IPS DF 19.7 (cell line): ENCODE measurements around the gene CPNE7.

Source experiments
- DNase-seq: peaks from one replicate; pipeline ENCODE4 v3.0.0-alpha.2; 2013; ENCODE audit warnings: low read depth, low spot score

CPNE7 gene

DNA sequence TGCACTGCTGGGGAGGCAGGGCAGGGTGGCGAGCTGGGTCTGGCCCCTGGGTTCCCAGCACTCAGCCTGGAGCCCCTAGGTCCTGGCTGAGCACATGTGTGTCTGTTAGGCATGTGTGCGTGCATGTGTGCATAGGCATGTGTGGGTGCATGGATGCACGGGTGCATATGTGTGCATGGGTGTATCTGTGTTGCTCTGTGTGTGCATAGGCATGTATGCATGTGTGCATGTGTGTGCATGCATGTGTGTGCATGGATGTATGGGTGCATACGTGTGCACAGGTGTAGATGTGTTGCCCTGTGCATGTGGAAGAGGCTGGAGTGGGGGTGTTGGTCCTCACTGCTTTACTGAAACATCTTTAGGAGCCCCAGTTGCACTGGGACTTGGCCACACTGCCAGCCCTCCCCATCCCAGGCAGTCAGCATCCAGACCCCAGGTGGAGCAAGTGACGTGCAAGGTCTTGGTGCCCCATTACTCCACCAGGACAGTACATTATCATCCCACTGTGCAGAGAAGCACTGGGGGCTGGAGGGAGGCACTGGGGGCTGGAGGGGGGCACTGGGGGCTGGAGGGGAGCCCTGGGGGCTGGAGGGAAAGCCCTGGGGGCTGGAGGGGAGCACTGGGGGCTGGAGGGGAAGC lies 27.5 kb downstream of the CPNE7 start:
- DNase-seq: no peak

DNA sequence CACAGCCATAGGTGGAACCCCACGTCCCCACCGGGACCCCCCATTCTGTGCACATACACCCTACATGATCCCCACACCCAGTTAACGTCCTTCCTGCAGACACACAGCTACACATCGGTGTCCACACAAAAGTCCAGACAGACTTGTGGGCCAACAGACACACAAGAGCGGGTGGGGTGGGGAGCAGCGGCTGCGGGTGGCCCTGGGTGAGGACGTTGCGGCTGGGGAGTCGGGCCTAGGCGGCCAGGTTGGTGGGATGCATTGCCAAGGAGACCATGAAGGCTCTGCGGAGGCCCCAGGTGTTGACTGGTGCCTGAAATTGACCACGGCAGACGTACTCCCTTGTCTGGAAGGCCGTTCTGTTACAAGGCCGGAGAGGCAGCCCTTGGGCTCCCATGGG lies 29.2 kb downstream of the CPNE7 start:
- no peak for DNase-seq

GRCh38 chr16:89605186-89605970 lies 29.8 kb downstream of the CPNE7 start:
- DNase-seq: no peak

- no peak for DNase-seq
These were observed 30.4 kb downstream of the CPNE7 start for GRCh38 chr16:89606006-89606405.

GRCh38 chr16:89607453-89607852 lies 31.9 kb downstream of the CPNE7 start:
- no peak for DNase-seq

DNA sequence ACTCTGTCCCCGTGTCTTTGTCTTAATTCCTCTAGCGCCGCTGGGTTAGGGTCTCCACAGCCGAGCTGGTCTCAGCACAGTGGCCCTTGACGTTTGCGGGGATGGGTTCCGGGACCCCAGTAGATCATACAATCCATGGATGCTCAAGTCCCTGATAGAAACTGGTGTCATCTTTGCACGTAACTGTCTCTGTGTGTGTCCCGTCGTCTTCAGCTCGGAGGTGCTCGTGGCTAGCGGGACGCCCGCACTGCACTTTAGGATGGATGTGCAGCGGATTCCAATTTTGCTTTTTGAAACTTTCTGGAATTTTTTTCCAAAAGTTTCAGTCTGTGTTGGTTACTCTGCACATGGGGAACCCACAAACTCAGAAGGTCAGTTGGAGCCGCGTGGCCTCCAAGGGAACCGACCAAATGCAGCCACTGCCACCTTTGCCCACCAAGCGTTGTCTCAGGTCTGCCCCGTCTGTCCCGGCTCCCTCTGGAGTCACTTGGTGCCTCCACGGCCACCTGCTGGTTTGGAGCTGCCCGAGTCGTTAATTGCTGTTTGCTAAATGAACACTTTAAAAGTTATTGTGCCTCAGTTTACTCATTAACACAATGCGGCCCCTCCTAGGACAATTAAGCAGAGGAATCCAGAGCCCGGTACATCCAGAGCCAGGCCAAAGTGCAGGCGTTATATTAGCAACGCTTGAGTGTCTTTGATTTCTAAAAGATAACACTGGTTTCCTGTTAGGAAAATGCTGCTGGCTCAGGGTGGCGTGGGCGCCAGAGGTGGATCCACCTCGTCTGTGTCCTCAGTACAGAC lies 32.6 kb downstream of the CPNE7 start:
- no peak for DNase-seq

DNA sequence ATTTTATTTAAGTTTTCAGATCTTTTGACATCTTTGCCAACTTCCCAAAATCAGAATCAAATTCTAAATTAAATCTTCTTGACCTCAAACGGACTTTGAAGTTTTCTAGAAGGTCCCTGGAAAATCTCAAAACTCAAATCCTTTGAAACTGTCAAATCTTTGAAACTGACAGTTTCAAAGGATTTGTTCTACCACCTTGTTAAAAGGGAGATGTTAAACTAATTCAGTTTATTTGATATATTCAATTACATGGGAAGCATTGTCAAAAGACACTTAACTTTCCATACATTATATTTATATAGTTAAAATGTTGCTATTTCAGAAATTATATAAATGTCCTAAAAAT lies 34.5 kb downstream of the CPNE7 start:
- no peak for DNase-seq

DNA sequence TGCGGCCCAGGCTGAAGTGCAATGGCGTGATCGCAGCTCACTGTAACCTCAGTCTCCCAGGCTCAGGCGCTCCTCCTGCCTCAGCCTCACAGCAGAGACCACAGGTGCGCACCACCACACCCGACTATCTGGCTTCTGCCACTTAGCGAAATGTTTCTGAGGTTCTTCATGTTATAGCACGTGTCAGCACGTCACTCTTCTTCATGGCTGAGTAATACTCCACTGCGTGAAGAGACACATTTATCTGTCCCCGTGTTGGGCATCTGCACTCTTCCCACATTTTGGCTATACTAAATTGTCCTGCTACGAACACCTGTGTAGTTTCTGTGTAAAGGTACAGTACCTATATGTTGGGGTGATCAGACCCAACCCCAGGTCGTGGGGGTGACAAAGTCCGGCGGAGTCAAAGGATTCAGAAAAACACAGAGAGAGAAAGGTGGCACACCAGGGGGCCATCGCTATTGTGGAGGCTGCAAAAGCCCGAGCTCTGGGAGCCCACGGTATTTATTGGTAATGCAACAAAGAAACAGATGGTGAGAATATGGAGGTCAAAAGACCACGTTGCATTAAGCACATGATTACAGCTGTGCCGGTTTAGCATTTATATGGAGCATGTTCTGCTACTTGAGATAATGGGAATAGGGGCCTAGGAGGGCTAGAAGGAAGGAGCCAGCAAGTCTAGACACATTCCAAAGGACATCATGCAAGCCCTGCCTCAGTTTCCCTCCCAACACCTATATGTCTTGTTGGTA lies 37.0 kb downstream of the CPNE7 start:
- no peak for DNase-seq

- DNase-seq: no peak
These were observed 37.8 kb downstream of the CPNE7 start, which contains the start of gene DPEP1 for GRCh38 chr16:89613231-89613953. Gene DPEP1 (plus strand): TSS chr16:89613642. CDS start chr16:89630411, 16,769 bp downstream.

- DNase-seq: no peak
These were observed 38.4 kb downstream of the CPNE7 start for GRCh38 chr16:89613954-89614459.

- DNase-seq: no peak
These were observed 39.6 kb downstream of the CPNE7 start for GRCh38 chr16:89615176-89615575.

GRCh38 chr16:89615596-89616090 lies 40.1 kb downstream of the CPNE7 start:
- DNase-seq: no peak

DNA sequence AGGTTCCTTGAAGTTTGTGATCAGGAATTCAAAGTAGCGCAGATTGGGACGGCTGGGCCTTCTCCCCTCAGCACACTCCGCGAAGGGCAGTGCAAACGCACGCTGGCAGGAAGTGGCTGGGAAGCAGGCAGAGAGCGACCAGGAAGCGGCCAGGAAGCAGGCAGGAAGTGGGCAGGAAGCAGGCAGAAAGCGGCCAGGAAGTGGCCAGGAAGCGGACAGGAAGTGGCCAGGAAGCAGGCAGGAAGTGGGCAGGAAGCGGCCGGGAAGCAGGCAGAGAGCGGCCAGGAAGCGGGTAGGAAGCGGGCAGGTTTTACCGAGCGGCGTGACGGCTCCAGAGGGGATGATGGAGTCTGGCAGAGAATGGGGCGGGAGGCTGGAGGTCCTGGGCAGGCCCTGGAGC lies 41.1 kb downstream of the CPNE7 start:
- DNase-seq: no peak

- no peak for DNase-seq
These were observed 41.5 kb downstream of the CPNE7 start for GRCh38 chr16:89617036-89617435.

GRCh38 chr16:89618109-89618998 lies 42.8 kb downstream of the CPNE7 start:
- no peak for DNase-seq

GRCh38 chr16:89619840-89620239 lies 44.3 kb downstream of the CPNE7 start:
- DNase-seq: no peak

- DNase-seq: no peak
These were observed 44.9 kb downstream of the CPNE7 start for GRCh38 chr16:89620406-89620841.

- DNase-seq: no peak
These were observed 45.7 kb downstream of the CPNE7 start for GRCh38 chr16:89621136-89621697.

- DNase-seq: no peak
These were observed 46.3 kb downstream of the CPNE7 start for GRCh38 chr16:89621698-89622409.
